ENCODE results near the gene ITPRID1. TPM values are rescaled to one million over a fixed set of nuclear protein-coding genes. Genes with fewer than 3 reads are reported as not detected.

ITPRID1 gene
- total and polyA plus RNA-seq, 2 experiments from 2014 or later = not detected

DNA sequence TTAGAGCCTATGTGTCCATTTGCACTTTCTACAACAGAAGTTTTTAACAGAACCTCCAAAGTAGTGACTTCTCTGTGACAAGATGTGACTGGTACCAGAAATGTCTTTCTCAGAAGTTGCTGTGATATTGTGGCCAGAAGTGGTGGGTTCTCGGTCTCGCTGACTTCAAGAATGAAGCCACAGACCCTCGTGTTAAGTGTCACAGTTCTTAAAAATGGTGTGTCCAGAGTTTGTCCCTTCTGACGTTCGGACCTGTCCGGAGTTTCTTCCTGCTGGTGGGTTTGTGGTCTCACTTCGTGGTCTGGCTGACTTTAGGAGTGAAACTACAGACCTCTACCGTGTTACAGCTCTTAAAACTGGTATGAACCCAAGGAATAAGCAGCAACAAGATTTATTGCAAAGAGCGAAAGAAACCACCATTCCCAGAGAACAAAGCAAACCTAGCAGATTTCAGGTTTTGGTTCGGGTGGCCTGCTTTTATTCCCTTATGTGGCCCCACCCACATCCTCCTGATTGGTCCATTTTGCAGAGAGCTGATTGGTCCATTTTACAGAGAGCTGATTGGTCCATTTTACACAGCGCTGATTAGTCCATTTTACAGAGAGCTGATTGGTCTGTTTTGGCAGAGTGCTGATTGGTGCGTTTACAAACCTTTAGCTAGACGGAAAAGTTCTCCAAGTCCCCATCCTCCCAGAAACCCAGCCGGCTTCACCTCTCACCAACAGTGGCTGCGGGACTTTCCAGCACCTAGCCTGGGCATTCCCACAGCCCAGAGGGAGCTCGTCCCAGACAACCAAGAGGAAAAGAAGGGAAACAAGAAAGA is 3.0 kb downstream of the ITPRID1 start:
- in situ Hi-C loops (cut with MboI) = no loop called here
- Histone ChIP-seq H3K4me2 (ENCODE audit: unreplicated experiment) (no peak overlapping the region), H4K20me1 (ENCODE audit: insufficient read depth) (no peaks in the 10 kb centered on the region), H3K9ac (no peak overlapping the region), H3K4me3 (no peak overlapping the region), H3K27me3 (replicated peaks; ENCODE audit: insufficient read depth) (no peaks in the 10 kb centered on the region), H3K4me1 (ENCODE audit: insufficient read depth) (no peaks in the 10 kb centered on the region), H3F3A (ENCODE audit: insufficient read depth) (no peaks in the 10 kb centered on the region), H3K36me3 (ENCODE audit: low read depth) (no peaks in the 10 kb centered on the region), H3K27ac (no peak overlapping the region), H3K9me2 (ENCODE audit: insufficient read depth) (no peaks in the 10 kb centered on the region), H3K79me2 (ENCODE audit: insufficient read depth) (no peaks in the 10 kb centered on the region), H2AFZ (no peak overlapping the region), H3K9me3 (ENCODE audit: low read depth) (no peaks in the 10 kb centered on the region)
- no peak for DNase-seq
- TF ChIP-seq EZH2phosphoT487 (IDR thresholded peaks at IDR 0.05; ENCODE audit: insufficient read depth, low read depth) = no peak
- WGBS, 2 experiments (ENCODE audit: low coverage in 1 of 2, low lambda C conversion rate in 2 of 2, missing lambda C conversion rate in 2 of 2) = 41 to 46% methylated on average over 16 of the region's 16 CpGs

DNA sequence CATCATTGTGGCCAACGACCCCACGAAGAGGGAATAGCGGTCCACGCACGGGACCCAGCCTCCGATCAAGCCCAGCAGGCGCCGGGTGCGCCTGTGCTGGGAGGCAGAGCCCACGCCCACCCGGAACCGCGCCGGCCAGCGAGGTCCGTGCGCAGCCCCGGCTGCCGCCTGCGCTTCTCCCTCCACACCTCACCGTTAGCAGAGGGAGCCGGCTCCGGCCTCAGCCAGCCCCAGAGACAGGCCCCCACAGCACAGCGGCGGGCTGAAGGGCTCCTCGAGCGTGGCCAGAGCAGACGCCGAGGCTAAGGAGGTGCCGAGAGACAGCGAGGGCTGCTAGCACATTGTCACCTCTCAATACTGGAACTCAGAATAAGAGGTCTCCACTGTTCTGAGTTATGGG is 3.6 kb downstream of the ITPRID1 start:
- in situ Hi-C loops (cut with MboI) = no loop called here
- whole genome bisulfite sequencing, 2 experiments (ENCODE audit: low coverage in 1 of 2, low lambda C conversion rate in 2 of 2, missing lambda C conversion rate in 2 of 2) = 73 to 77% methylated on average over 23 to 31 of the region's 31 CpGs
- Histone ChIP-seq H3K79me2 (ENCODE audit: insufficient read depth) (no peaks in the 10 kb centered on the region), H3K4me2 (ENCODE audit: unreplicated experiment) (no peak overlapping the region), H3K4me1 (ENCODE audit: insufficient read depth) (no peaks in the 10 kb centered on the region), H4K20me1 (ENCODE audit: insufficient read depth) (no peaks in the 10 kb centered on the region), H3K27ac (no peak overlapping the region), H3K9me3 (ENCODE audit: low read depth) (no peaks in the 10 kb centered on the region), H3K27me3 (replicated peaks; ENCODE audit: insufficient read depth) (no peaks in the 10 kb centered on the region), H3F3A (ENCODE audit: insufficient read depth) (no peaks in the 10 kb centered on the region), H2AFZ (no peak overlapping the region), H3K4me3 (no peak overlapping the region), H3K36me3 (ENCODE audit: low read depth) (no peaks in the 10 kb centered on the region), H3K9me2 (ENCODE audit: insufficient read depth) (no peaks in the 10 kb centered on the region), H3K9ac (no peak overlapping the region)
- TF ChIP-seq EZH2phosphoT487 (IDR thresholded peaks at IDR 0.05; ENCODE audit: insufficient read depth, low read depth) (no peak), EZH2 (IDR thresholded peaks at IDR 0.05; ENCODE audit: insufficient read depth, poor library complexity, severe bottlenecking) (no peak)
- no peak for DNase-seq

DNA sequence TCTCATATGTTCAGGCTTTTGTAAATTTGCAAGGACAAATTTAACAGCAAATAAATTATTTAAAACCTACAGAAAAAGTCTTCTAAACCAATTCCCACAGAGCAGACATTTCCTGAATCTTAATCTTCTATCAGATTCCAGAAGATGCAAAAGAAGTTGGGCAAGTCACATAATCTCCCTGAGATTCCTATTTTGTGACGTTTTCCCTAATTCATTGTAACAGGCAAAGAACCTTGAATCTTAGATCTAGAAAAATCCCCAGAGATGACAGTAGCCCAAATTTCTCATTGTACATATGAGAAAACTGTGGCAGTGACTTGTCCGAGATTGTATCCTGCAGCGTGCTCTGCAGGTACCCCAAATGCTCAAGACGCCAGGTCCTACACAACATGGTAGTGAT is 4.9 kb downstream of the ITPRID1 start:
- H3K9me3 ChIP-seq (ENCODE audit: low read depth) = no peaks in the 10 kb centered on the region
- no peak overlapping the region for H2AFZ ChIP-seq
- H3K4me3 ChIP-seq = no peak overlapping the region
- no peaks in the 10 kb centered on the region for H4K20me1 ChIP-seq (ENCODE audit: insufficient read depth)
- DNase-seq = no peak
- H3K27ac ChIP-seq = no peak overlapping the region
- H3K27me3 ChIP-seq (replicated peaks; ENCODE audit: insufficient read depth) = no peaks in the 10 kb centered on the region
- no peaks in the 10 kb centered on the region for H3K79me2 ChIP-seq (ENCODE audit: insufficient read depth)
- H3K4me1 ChIP-seq (ENCODE audit: insufficient read depth) = no peaks in the 10 kb centered on the region
- no peaks in the 10 kb centered on the region for H3F3A ChIP-seq (ENCODE audit: insufficient read depth)
- in situ Hi-C loops (cut with MboI) = no loop called here
- H3K4me2 ChIP-seq (ENCODE audit: unreplicated experiment) = no peak overlapping the region
- no peaks in the 10 kb centered on the region for H3K9me2 ChIP-seq (ENCODE audit: insufficient read depth)
- no peaks in the 10 kb centered on the region for H3K36me3 ChIP-seq (ENCODE audit: low read depth)
- TF ChIP-seq EZH2phosphoT487 (IDR thresholded peaks at IDR 0.05; ENCODE audit: insufficient read depth, low read depth) = no peak
- no peak for TF ChIP-seq EZH2 (IDR thresholded peaks at IDR 0.05; ENCODE audit: insufficient read depth, poor library complexity, severe bottlenecking)
- H3K9ac ChIP-seq = no peak overlapping the region
- WGBS, 2 experiments (ENCODE audit: low coverage in 1 of 2, low lambda C conversion rate in 2 of 2, missing lambda C conversion rate in 2 of 2) = 41 to 53% methylated on average over 4 of the region's 4 CpGs

DNA sequence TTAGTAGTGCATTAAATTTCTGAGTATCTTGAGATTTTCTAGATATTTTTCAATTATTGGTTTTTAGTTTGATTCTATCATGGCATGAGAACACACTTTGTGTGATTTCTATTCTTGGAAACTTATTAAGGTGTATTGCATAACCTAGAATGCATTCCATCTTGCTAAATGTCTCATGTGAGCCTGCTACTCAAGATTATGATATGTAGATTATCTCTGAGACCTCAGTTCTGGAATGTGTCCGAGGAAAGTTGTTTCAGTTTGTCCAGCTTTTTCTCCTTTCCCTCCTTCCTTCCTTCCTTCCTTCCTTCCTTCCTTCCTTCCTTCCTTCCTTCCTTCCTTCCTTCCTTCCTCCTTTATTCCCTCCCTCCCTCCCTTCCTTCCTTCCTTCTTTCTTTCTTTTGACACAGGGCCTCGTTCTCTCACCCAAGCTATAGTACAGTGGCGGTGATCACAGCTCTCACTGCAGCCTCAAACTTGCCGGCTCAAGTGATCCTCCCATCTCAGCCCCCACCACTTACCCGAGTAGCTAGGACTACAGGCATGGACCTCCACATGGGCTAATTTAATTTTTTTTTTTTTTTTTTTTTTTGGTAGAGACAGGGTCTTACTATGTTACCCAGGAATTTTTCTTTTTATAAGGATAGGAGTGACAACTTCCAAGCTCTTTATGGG is 7.6 kb downstream of the ITPRID1 start:
- Histone ChIP-seq H4K20me1 (ENCODE audit: insufficient read depth) (no peaks in the 10 kb centered on the region), H3F3A (ENCODE audit: insufficient read depth) (no peaks in the 10 kb centered on the region), H3K4me3 (no peak overlapping the region), H3K9ac (no peak overlapping the region), H3K27me3 (replicated peaks; ENCODE audit: insufficient read depth) (no peaks in the 10 kb centered on the region), H2AFZ (no peak overlapping the region), H3K4me2 (ENCODE audit: unreplicated experiment) (no peak overlapping the region), H3K79me2 (ENCODE audit: insufficient read depth) (no peaks in the 10 kb centered on the region), H3K36me3 (ENCODE audit: low read depth) (no peaks in the 10 kb centered on the region), H3K4me1 (ENCODE audit: insufficient read depth) (no peaks in the 10 kb centered on the region), H3K9me2 (ENCODE audit: insufficient read depth) (no peaks in the 10 kb centered on the region), H3K27ac (no peak overlapping the region), H3K9me3 (ENCODE audit: low read depth) (no peaks in the 10 kb centered on the region)
- 22 to 30% methylated on average over 5 of the region's 5 CpGs for WGBS, 2 experiments (ENCODE audit: low coverage in 1 of 2, low lambda C conversion rate in 2 of 2, missing lambda C conversion rate in 2 of 2)
- in situ Hi-C loops (cut with MboI) = no loop called here
- TF ChIP-seq EZH2 (IDR thresholded peaks at IDR 0.05; ENCODE audit: insufficient read depth, poor library complexity, severe bottlenecking) = no peak
- TF ChIP-seq EZH2phosphoT487 (IDR thresholded peaks at IDR 0.05; ENCODE audit: insufficient read depth, low read depth) = no peak
- no peak for DNase-seq

Measured in GM23248 (cell line).